HepG2 (cell line): ENCODE data around the gene ANKS6. TPM values are rescaled to one million over a fixed set of nuclear protein-coding genes. Genes with fewer than 3 reads are reported as not detected.

Experiments used
- ATAC-seq: fragments of 200-7000 bp; cut with Tn5 transposase; 3 replicates; pipeline ENCODE4 v1.9.1; 2020; ENCODE audit warnings: mild to moderate bottlenecking, moderate library complexity
- BruUV-seq: library from RNA; stranded (reverse); fragments of 400-500 nt; replicated peaks from 2 replicates; lab custom pipeline; 2021; lab: Mats Ljungman, UMichigan
- CTCF ChIA-PET: fragments of 300-600 bp; formaldehyde crosslinking; extraction: SDS; loops from one replicate; lab custom pipeline; 2021; ENCODE audit warnings: low total read pairs, inconsistent platforms, low intra/inter-chr PET ratio; lab: Yijun Ruan, JAX
- POLR2A ChIA-PET: fragments of 350-600 bp; sonication (Branson Sonifier 250); formaldehyde crosslinking; loops from one replicate; lab custom pipeline; 2020; ENCODE audit warnings: antibody characterized with exemption, inconsistent platforms; lab: Yijun Ruan, JAX
- DNase-seq: peaks from one replicate; pipeline ENCODE4 v3.0.0-alpha.2; 2015; ENCODE audit warnings: low spot score
- FAIRE-seq: peaks from 3 replicates; lab custom pipeline; 2011; peaks lifted over from hg19 to GRCh38; lab: Jason Lieb, UNC
- H2AFZ ChIP-seq: one replicate; pipeline ENCODE4 v1.6.1; 2011; ENCODE audit warnings: low read length, inconsistent platforms
- H3K27ac ChIP-seq: fragments of 300-600 bp; 3 replicates; pipeline ENCODE4 v1.8.0; 2011; ENCODE audit warnings: mixed run types, mild to moderate bottlenecking, mixed read lengths, low read length, inconsistent platforms; ENCODE audit not compliant: insufficient read depth; ENCODE audit errors: extremely low read length
- H3K27me3 ChIP-seq, 2 experiments: fragments of 200-600 bp in 1 of 2; 2 replicates in 1 of 2; 3 replicates in 1 of 2; pipeline versions ENCODE4 v1.6.0 to v1.8.0; 2011; ENCODE audit warnings: low read length in 2 of 2, mild to moderate bottlenecking in 2 of 2, moderate library complexity in 2 of 2, inconsistent platforms in 1 of 2; ENCODE audit not compliant: insufficient read depth in 2 of 2, control insufficient read depth in 1 of 2
- H3K36me3 ChIP-seq, 2 experiments: fragments of 200-600 bp in 1 of 2; replicated peaks in 1 of 2; 2 replicates in 1 of 2; 3 replicates in 1 of 2; pipeline versions ENCODE4 v1.5.1 to v1.8.0; 2011; ENCODE audit warnings: low read length in 2 of 2, inconsistent platforms in 1 of 2; ENCODE audit not compliant: insufficient read depth in 2 of 2, control insufficient read depth in 1 of 2
- H3K4me1 ChIP-seq: 2 replicates; pipeline ENCODE4 v1.5.1; 2012; ENCODE audit warnings: low read length, inconsistent platforms; ENCODE audit not compliant: insufficient read depth
- H3K4me2 ChIP-seq: 2 replicates; pipeline ENCODE4 v1.6.0; 2011; ENCODE audit warnings: low read depth, low read length, inconsistent platforms
- H3K4me3 ChIP-seq, 3 experiments: fragments of 200-600 bp in 1 of 3; sonication (generic), shearing (Covaris generic) in 1 of 3; replicated peaks in 1 of 3; 2 replicates each; pipeline ENCODE4 v1.5.1; 2011 to 2016; ENCODE audit warnings: low read length in 3 of 3, inconsistent platforms in 2 of 3, low read depth in 2 of 3, mild to moderate bottlenecking in 2 of 3, control low read depth in 1 of 3, mixed read lengths in 1 of 3; ENCODE audit not compliant: insufficient read depth in 1 of 3
- H3K79me2 ChIP-seq: one replicate; pipeline ENCODE4 v1.6.1; 2011; ENCODE audit warnings: low read length, inconsistent platforms; ENCODE audit not compliant: insufficient read depth
- H3K9ac ChIP-seq: 2 replicates; pipeline ENCODE4 v1.6.0; 2011; ENCODE audit warnings: mild to moderate bottlenecking, low read depth, low read length, inconsistent platforms; ENCODE audit not compliant: insufficient read depth
- H3K9me3 ChIP-seq: 2 replicates; pipeline ENCODE4 v1.5.1; 2012; ENCODE audit warnings: mild to moderate bottlenecking, low read length
- H4K20me1 ChIP-seq: 2 replicates; pipeline ENCODE4 v1.6.0; 2011; ENCODE audit warnings: inconsistent platforms, mild to moderate bottlenecking, low read length, moderate library complexity; ENCODE audit not compliant: insufficient read depth
- CBX1 ChIP-seq: IDR thresholded peaks from one replicate; pipeline ENCODE4 v1.6.1; 2016; ENCODE audit warnings: antibody characterized with exemption, low read depth
- ELF1 ChIP-seq: sonication (generic); formaldehyde crosslinking; IDR thresholded peaks from 2 replicates; pipeline ENCODE4 v1.4.0; 2020; ENCODE audit warnings: missing genetic modification reagents
- HOXA7 ChIP-seq: sonication (generic); formaldehyde crosslinking; IDR thresholded peaks from 2 replicates; pipeline ENCODE4 v1.8.1; 2022; ENCODE audit warnings: mild to moderate bottlenecking, missing genetic modification reagents, moderate library complexity
- KDM5B ChIP-seq: sonication (generic); formaldehyde crosslinking; IDR thresholded peaks from 2 replicates; pipeline ENCODE4 v1.4.0; 2020; ENCODE audit warnings: missing genetic modification reagents, mild to moderate bottlenecking, borderline replicate concordance
- MAF1 ChIP-seq: sonication (generic); formaldehyde crosslinking; IDR thresholded peaks from 2 replicates; pipeline ENCODE4 v1.5.0; 2020; ENCODE audit warnings: missing genetic modification reagents, borderline replicate concordance
- MYC ChIP-seq: sonication (generic); formaldehyde crosslinking; IDR thresholded peaks from 2 replicates; pipeline ENCODE4 v1.9.0; 2021; ENCODE audit warnings: missing genetic modification reagents, borderline replicate concordance
- PCBP1 ChIP-seq: fragments of 200-400 bp; formaldehyde crosslinking; IDR thresholded peaks from 2 replicates; pipeline ENCODE4 v1.6.1; 2017; ENCODE audit warnings: mild to moderate bottlenecking, low read depth, low read length, borderline replicate concordance
- RARG ChIP-seq: sonication (generic); formaldehyde crosslinking; IDR thresholded peaks from 2 replicates; pipeline ENCODE4 v1.4.0; 2020; ENCODE audit warnings: low read depth, mild to moderate bottlenecking, missing genetic modification reagents
- ZNF12 ChIP-seq: sonication (generic); formaldehyde crosslinking; IDR thresholded peaks from 2 replicates; pipeline ENCODE4 v1.5.0; 2020; ENCODE audit warnings: missing genetic modification reagents
- ZNF235 ChIP-seq: sonication (generic); formaldehyde crosslinking; IDR thresholded peaks from 2 replicates; pipeline ENCODE4 v1.8.1; 2023; ENCODE audit warnings: mild to moderate bottlenecking, missing genetic modification reagents, borderline replicate concordance
- ZNF577 ChIP-seq: sonication (generic); formaldehyde crosslinking; IDR thresholded peaks from 2 replicates; pipeline ENCODE4 v1.4.0; 2020; ENCODE audit warnings: mild to moderate bottlenecking, low read depth, missing genetic modification reagents, borderline replicate concordance
- ZNF720 ChIP-seq: sonication (generic); formaldehyde crosslinking; IDR thresholded peaks from 2 replicates; pipeline ENCODE4 v1.4.0; 2020; ENCODE audit warnings: missing genetic modification reagents
- ZSCAN9 ChIP-seq: IDR thresholded peaks from 2 replicates; pipeline ENCODE4 v1.6.1; 2016; ENCODE audit warnings: borderline replicate concordance
- WGBS: methylation state at CpG from one replicate; pipeline ENCODE4 v1.1.6; 2017; ENCODE audit warnings: low lambda C conversion rate; 5-methylcytosine and 5-hydroxymethylcytosine counted together
- in situ Hi-C: cut with HindIII; loops from 2 replicates; pipeline ENCODE4 v1.10.0; 2017; ENCODE audit warnings: low pct_unique_long_range_greater_than_20kb; ENCODE audit not compliant: extremely low pct_ligation_motif_present
- intact Hi-C: fragments of 100-400 bp; cut with micrococcal nuclease; formaldehyde crosslinking; loops from one replicate; pipeline ENCODE4 v1.10.0; 2022; ENCODE audit not compliant: unreplicated experiment
- polyA plus RNA-seq, 8 experiments: library from polyadenylated mRNA; depleted of rRNA in 3 of 8; stranded (reverse) in 7 of 8; unstranded in 1 of 8; fragments of >200 nt; fragmentation: Illumina TruSeq in 4 of 8; extraction: Trizol in 4 of 8; gene quantifications; 2 replicates each; pipeline versions ENCODE4 v1.2.1 to v1.2.3, GENCODE V29; 2011 to 2016; ENCODE audit warnings: low read depth in 4 of 8, missing spikeins in 1 of 8, mixed read lengths in 1 of 8; ENCODE audit not compliant: insufficient read depth in 1 of 8
- total RNA-seq, 5 experiments: library from RNA; depleted of rRNA; stranded (reverse); fragments of >200 nt; fragmentation: Illumina TruSeq; extraction: Trizol; gene quantifications; 2 replicates each; pipeline ENCODE4 v1.2.3, GENCODE V29; 2016; ENCODE audit warnings: low read depth in 1 of 5
- TF ChIP-seq, protein P1 (sequence below): sonication (generic); formaldehyde crosslinking; IDR thresholded peaks from 2 replicates; pipeline ENCODE4 v1.5.1; 2020; ENCODE audit warnings: mild to moderate bottlenecking, missing genetic modification reagents, borderline replicate concordance
- TF ChIP-seq, protein P2 (sequence below): sonication (generic); formaldehyde crosslinking; IDR thresholded peaks from 2 replicates; pipeline ENCODE4 v1.4.0; 2020; ENCODE audit warnings: low read depth, missing genetic modification reagents

Gene ANKS6
- total and polyA plus RNA-seq, 2 of the 13 experiments (the other 11 are each of a cell fraction or from before 2014, with no cell fraction given): 8.8 to 10.7 TPM

DNA sequence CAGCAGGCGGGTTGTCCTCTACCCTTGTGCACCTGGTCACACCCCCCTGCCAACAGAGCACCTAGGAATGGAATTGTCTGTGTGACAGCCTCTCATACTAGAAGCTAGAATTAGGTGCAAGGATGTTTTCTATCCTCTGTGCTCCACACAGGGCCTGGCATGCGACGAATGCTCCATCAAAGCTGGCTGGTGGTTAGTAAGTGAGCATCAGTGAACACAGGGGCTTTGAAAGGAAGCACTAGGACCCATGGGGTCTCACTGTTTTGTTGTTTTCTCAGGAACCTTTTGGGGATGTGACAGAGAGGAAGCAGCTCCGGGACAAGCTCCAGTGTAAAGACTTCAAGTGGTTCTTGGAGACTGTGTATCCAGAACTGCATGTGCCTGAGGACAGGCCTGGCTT, 43.4 kb upstream of the ANKS6 start:
- in situ Hi-C loops: no loop called here
- no peaks in the 10 kb centered on the region for H3K36me3 ChIP-seq
- DNase-seq (no peak), ATAC-seq (no peak), FAIRE-seq (no peak)
- H3K9ac ChIP-seq: no peak overlapping the region
- no peak overlapping the region for H3K27ac ChIP-seq
- no peak overlapping the region for H3K4me3 ChIP-seq
- no peak overlapping the region for H3K4me2 ChIP-seq
- H3K79me2 ChIP-seq: no peaks in the 10 kb centered on the region
- no peaks in the 10 kb centered on the region for H4K20me1 ChIP-seq
- BruUV-seq: no TSS peak
- POLR2A ChIA-PET: no interaction called here
- H3K9me3 ChIP-seq: no peaks in the 10 kb centered on the region
- TF ChIP-seq KDM5B: no peak
- TF ChIP-seq, protein P1, sequence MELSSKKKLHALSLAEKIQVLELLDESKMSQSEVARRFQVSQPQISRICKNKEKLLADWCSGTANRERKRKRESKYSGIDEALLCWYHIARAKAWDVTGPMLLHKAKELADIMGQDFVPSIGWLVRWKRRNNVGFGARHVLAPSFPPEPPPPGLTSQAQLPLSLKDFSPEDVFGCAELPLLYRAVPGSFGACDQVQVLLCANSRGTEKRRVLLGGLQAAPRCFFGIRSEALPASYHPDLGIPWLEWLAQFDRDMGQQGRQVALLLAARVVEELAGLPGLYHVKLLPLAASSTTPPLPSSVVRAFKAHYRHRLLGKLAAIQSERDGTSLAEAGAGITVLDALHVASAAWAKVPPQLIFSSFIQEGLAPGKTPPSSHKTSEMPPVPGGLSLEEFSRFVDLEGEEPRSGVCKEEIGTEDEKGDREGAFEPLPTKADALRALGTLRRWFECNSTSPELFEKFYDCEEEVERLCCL (CRISPR knock-in tag): no peak
- no peak for TF ChIP-seq ZSCAN9 (CRISPR knock-in tag)
- TF ChIP-seq PCBP1: no peak
- TF ChIP-seq ZNF12: no peak
- TF ChIP-seq ZNF235 (CRISPR knock-in tag): no peak
- TF ChIP-seq ZNF577 (CRISPR knock-in tag): no peak
- TF ChIP-seq MAF1 (CRISPR knock-in tag): no peak
- TF ChIP-seq MYC: no peak
- TF ChIP-seq, protein P2, sequence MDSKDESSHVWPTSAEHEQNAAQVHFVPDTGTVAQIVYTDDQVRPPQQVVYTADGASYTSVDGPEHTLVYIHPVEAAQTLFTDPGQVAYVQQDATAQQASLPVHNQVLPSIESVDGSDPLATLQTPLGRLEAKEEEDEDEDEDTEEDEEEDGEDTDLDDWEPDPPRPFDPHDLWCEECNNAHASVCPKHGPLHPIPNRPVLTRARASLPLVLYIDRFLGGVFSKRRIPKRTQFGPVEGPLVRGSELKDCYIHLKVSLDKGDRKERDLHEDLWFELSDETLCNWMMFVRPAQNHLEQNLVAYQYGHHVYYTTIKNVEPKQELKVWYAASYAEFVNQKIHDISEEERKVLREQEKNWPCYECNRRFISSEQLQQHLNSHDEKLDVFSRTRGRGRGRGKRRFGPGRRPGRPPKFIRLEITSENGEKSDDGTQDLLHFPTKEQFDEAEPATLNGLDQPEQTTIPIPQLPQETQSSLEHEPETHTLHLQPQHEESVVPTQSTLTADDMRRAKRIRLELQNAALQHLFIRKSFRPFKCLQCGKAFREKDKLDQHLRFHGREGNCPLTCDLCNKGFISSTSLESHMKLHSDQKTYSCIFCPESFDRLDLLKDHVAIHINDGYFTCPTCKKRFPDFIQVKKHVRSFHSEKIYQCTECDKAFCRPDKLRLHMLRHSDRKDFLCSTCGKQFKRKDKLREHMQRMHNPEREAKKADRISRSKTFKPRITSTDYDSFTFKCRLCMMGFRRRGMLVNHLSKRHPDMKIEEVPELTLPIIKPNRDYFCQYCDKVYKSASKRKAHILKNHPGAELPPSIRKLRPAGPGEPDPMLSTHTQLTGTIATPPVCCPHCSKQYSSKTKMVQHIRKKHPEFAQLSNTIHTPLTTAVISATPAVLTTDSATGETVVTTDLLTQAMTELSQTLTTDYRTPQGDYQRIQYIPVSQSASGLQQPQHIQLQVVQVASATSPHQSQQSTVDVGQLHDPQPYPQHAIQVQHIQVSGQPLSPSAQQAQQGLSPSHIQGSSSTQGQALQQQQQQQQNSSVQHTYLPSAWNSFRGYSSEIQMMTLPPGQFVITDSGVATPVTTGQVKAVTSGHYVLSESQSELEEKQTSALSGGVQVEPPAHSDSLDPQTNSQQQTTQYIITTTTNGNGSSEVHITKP (CRISPR knock-in tag): no peak
- TF ChIP-seq HOXA7 (CRISPR knock-in tag): no peak
- no peak for TF ChIP-seq ELF1 (CRISPR knock-in tag)
- no peak for TF ChIP-seq CBX1
- no peak for TF ChIP-seq RARG (CRISPR knock-in tag)
- TF ChIP-seq ZNF720: no peak
- WGBS: 6% methylated on average over 3 of the region's 4 CpGs
- no peaks in the 10 kb centered on the region for H3K4me1 ChIP-seq
- H3K27me3 ChIP-seq: peaks cover 0 to 8% of the 10 kb centered on the region in 2 experiments; a peak in 3 of 5 replicates
- H2AFZ ChIP-seq: no peak overlapping the region
- intact Hi-C loops: no loop called here
- CTCF ChIA-PET: no interaction called here
